Stimulated activated CD8-positive, alpha-beta memory T cell treated with anti-CD3 and anti-CD28 coated beads, Interleukin-7, amount 100 ng/mL, for 48 hours (primary cell): Measurements from ENCODE around the gene PRRC1.

Source experiments
- DNase-seq, 2 donors: peaks; one replicate each; pipeline ENCODE4 v3.0.0-alpha.2; 2020; ENCODE audit warnings: low read depth in 1 of 2; ENCODE audit errors: extremely low read depth in 1 of 2

PRRC1 gene

GRCh38 chr5:127574852-127575679, 57.6 kb downstream of the PRRC1 start:
- no peak for DNase-seq

GRCh38 chr5:127577458-127577857, 60.0 kb downstream of the PRRC1 start:
- no peak for DNase-seq

GRCh38 chr5:127580731-127581130, 63.3 kb downstream of the PRRC1 start:
- DNase-seq = no peak

GRCh38 chr5:127581450-127581849, 64.0 kb downstream of the PRRC1 start:
- no peak for DNase-seq

- DNase-seq = no peak
Observed at GRCh38 chr5:127582773-127583370, 65.4 kb downstream of the PRRC1 start.

GRCh38 chr5:127583866-127584265, 66.4 kb downstream of the PRRC1 start:
- DNase-seq = no peak

GRCh38 chr5:127585661-127586060, 68.2 kb downstream of the PRRC1 start:
- DNase-seq = no peak

GRCh38 chr5:127586066-127586770, 68.8 kb downstream of the PRRC1 start:
- DNase-seq = no peak

GRCh38 chr5:127586811-127587210, 69.4 kb downstream of the PRRC1 start:
- no peak for DNase-seq

GRCh38 chr5:127587246-127587917, 69.9 kb downstream of the PRRC1 start:
- no peak for DNase-seq

- no peak for DNase-seq
Observed at GRCh38 chr5:127588368-127588767, 70.9 kb downstream of the PRRC1 start.

GRCh38 chr5:127589309-127590030, 72.0 kb downstream of the PRRC1 start:
- no peak for DNase-seq

- DNase-seq = no peak
Observed at GRCh38 chr5:127590156-127590722, 72.8 kb downstream of the PRRC1 start.

- DNase-seq = no peak
Observed at GRCh38 chr5:127595484-127596368, 78.3 kb downstream of the PRRC1 start.

- no peak for DNase-seq
Observed at GRCh38 chr5:127596501-127596900, 79.1 kb downstream of the PRRC1 start.

GRCh38 chr5:127599320-127599719, 81.9 kb downstream of the PRRC1 start:
- DNase-seq = no peak

- no peak for DNase-seq
Observed at GRCh38 chr5:127599847-127600246, 82.4 kb downstream of the PRRC1 start.

- DNase-seq = no peak
Observed at GRCh38 chr5:127601111-127601510, 83.7 kb downstream of the PRRC1 start.

- no peak for DNase-seq
Observed at GRCh38 chr5:127601601-127602000, 84.2 kb downstream of the PRRC1 start.
